Measurements from ENCODE around the gene CCDC15.

The CCDC15 gene

GRCh38 chr11:125079151-125079877 is 125.3 kb downstream of the CCDC15 start:
- Histone ChIP-seq H3K4me1 (ENCODE audit: insufficient read depth, poor library complexity, severe bottlenecking) (peaks cover 30% of the 10 kb centered on the region), H3K27me3 (ENCODE audit: insufficient read depth, poor library complexity, severe bottlenecking) (no peaks in the 10 kb centered on the region), H3K4me3 (ENCODE audit: severe bottlenecking) (no peak overlapping the region), H3K9me3 (ENCODE audit: severe bottlenecking) (no peaks in the 10 kb centered on the region), H3K27ac (ENCODE audit: poor library complexity, severe bottlenecking) (no peak overlapping the region), H3K36me3 (ENCODE audit: low read depth) (peaks cover 11% of the 10 kb centered on the region)
- TF ChIP-seq CTCF (IDR thresholded peaks at IDR 0.05; ENCODE audit: poor library complexity, severe bottlenecking) = no peak
- DNase-seq (ENCODE audit: low spot score) = no peak
- no peak for ATAC-seq (ENCODE audit: low read depth)

- Histone ChIP-seq H3K36me3 (ENCODE audit: low read depth) (peaks cover 16% of the 10 kb centered on the region), H3K27ac (ENCODE audit: poor library complexity, severe bottlenecking) (no peak overlapping the region), H3K4me1 (ENCODE audit: insufficient read depth, poor library complexity, severe bottlenecking) (peaks cover 30% of the 10 kb centered on the region), H3K27me3 (ENCODE audit: insufficient read depth, poor library complexity, severe bottlenecking) (no peaks in the 10 kb centered on the region), H3K4me3 (ENCODE audit: severe bottlenecking) (no peak overlapping the region), H3K9me3 (ENCODE audit: severe bottlenecking) (no peaks in the 10 kb centered on the region)
- no peak for TF ChIP-seq CTCF (IDR thresholded peaks at IDR 0.05; ENCODE audit: poor library complexity, severe bottlenecking)
- ATAC-seq (ENCODE audit: low read depth) (no peak), DNase-seq (ENCODE audit: low spot score) (no peak)
These were observed 126.0 kb downstream of the CCDC15 start for GRCh38 chr11:125079878-125080530.

GRCh38 chr11:125080531-125080911 is 126.5 kb downstream of the CCDC15 start:
- H3K27ac ChIP-seq (ENCODE audit: poor library complexity, severe bottlenecking) = no peak overlapping the region
- TF ChIP-seq CTCF (IDR thresholded peaks at IDR 0.05; ENCODE audit: poor library complexity, severe bottlenecking) = no peak

GRCh38 chr11:125081098-125081798 is 127.2 kb downstream of the CCDC15 start:
- Histone ChIP-seq H3K27me3 (ENCODE audit: insufficient read depth, poor library complexity, severe bottlenecking) (no peaks in the 10 kb centered on the region), H3K4me3 (ENCODE audit: severe bottlenecking) (no peak overlapping the region), H3K9me3 (ENCODE audit: severe bottlenecking) (no peaks in the 10 kb centered on the region), H3K27ac (ENCODE audit: poor library complexity, severe bottlenecking) (no peak overlapping the region), H3K36me3 (ENCODE audit: low read depth) (peaks cover 26% of the 10 kb centered on the region), H3K4me1 (ENCODE audit: insufficient read depth, poor library complexity, severe bottlenecking) (peaks cover 19% of the 10 kb centered on the region)
- DNase-seq (ENCODE audit: low spot score) = no peak
- TF ChIP-seq CTCF (IDR thresholded peaks at IDR 0.05; ENCODE audit: poor library complexity, severe bottlenecking) = no peak
- no peak for ATAC-seq (ENCODE audit: low read depth)

More at GRCh38 chr11:125080531-125080911, 126.5 kb downstream of the CCDC15 start:
- H3K4me3 ChIP-seq (ENCODE audit: severe bottlenecking) = no peak overlapping the region
- ATAC-seq (ENCODE audit: low read depth) (no peak), DNase-seq (ENCODE audit: low spot score) (no peak)
- H3K4me1 ChIP-seq (ENCODE audit: insufficient read depth, poor library complexity, severe bottlenecking) = peaks cover 26% of the 10 kb centered on the region
- no peaks in the 10 kb centered on the region for H3K9me3 ChIP-seq (ENCODE audit: severe bottlenecking)
- peaks cover 20% of the 10 kb centered on the region for H3K36me3 ChIP-seq (ENCODE audit: low read depth)
- no peaks in the 10 kb centered on the region for H3K27me3 ChIP-seq (ENCODE audit: insufficient read depth, poor library complexity, severe bottlenecking)
